SK-N-MC (cell line): ENCODE measurements around the gene MACROD2.

Experiments
- EZH2 ChIP-seq: fragments of 200-600 bp; sonication (generic); IDR thresholded peaks from one replicate; pipeline ENCODE4 v1.6.1; 2017; ENCODE audit warnings: antibody characterized with exemption
- POLR2AphosphoS5 ChIP-seq: IDR thresholded peaks from 2 replicates; pipeline ENCODE4 v1.6.1; 2012; ENCODE audit warnings: mild to moderate bottlenecking, low read depth, low read length, borderline replicate concordance

GRCh38 chr20:14568701-14569100 is 573.4 kb downstream of the MACROD2 start:
- TF ChIP-seq POLR2AphosphoS5 (no peak), EZH2 (no peak)
